OCI-LY7 (cell line): ENCODE results near the gene CORO1C.

Experiments used
- EZH2phosphoT487 ChIP-seq: fragments of 200-600 bp; sonication (generic); IDR thresholded peaks from 2 replicates; pipeline ENCODE4 v1.6.1; 2018; ENCODE audit warnings: low read depth, borderline replicate concordance, mild to moderate bottlenecking, mixed run types, antibody characterized with exemption, low read length, moderate library complexity, mixed read lengths
- TF ChIP-seq, protein P1 (sequence below): fragments of 200-600 bp; sonication (generic); conservative IDR thresholded peaks from 2 replicates; pipeline ENCODE4 v1.5.1; 2014; ENCODE audit warnings: mild to moderate bottlenecking, antibody characterized with exemption, low read length, moderate library complexity, mixed read lengths

DNA sequence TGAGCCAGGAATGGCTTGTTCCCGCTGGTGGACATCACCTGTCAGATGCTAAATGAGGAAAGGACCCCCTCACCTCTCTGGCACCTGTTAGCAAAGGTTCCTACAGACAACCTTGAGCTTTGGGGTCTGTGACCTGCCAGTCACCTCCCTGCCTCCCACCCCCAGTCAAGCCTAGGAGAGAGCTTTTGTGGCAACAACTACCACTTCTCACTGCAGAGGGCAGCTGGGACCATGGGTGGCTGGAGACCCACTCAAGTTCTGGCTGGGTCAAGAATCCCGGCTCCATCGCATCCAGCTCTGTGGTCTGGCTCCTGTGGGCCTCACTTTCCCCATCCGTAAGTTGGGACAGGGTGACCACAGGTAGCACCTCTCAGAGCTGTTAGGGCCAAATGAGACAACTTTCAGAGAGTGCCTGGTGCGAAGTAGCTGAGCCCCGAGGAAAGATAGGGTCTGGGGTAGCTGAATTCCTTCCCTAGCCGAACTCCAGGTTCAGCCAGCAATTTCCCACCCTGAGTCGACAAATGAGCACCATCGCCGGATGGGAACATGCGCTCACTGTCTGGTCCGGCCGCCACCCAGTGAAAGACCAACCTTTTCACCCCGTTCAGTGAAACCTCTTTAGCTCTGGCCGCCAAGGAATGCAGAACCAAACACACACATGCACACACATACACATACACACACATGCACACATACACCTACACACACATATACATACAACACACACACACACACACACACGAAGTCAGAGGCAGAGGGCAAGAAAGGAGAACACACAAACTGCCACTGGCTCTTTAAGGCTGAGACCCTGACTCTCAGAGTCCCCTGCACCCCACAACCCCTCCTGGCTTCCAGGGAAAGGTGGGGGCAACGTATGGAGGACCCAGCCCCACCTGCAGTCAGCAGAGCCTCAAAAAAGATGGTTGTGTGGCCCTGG, 135.3 kb downstream of the CORO1C start:
- TF ChIP-seq, protein P1, sequence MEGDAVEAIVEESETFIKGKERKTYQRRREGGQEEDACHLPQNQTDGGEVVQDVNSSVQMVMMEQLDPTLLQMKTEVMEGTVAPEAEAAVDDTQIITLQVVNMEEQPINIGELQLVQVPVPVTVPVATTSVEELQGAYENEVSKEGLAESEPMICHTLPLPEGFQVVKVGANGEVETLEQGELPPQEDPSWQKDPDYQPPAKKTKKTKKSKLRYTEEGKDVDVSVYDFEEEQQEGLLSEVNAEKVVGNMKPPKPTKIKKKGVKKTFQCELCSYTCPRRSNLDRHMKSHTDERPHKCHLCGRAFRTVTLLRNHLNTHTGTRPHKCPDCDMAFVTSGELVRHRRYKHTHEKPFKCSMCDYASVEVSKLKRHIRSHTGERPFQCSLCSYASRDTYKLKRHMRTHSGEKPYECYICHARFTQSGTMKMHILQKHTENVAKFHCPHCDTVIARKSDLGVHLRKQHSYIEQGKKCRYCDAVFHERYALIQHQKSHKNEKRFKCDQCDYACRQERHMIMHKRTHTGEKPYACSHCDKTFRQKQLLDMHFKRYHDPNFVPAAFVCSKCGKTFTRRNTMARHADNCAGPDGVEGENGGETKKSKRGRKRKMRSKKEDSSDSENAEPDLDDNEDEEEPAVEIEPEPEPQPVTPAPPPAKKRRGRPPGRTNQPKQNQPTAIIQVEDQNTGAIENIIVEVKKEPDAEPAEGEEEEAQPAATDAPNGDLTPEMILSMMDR: no peak
- no peak for TF ChIP-seq EZH2phosphoT487
